Skeletal muscle cell (primary cell): ENCODE measurements around the gene SMAD6.

Experiments
- DNase-seq: peaks from one replicate; pipeline ENCODE4 v3.0.0-alpha.2; 2010; ENCODE audit warnings: low read depth
- H3K4me3 ChIP-seq: 2 replicates; pipeline ENCODE4 v1.5.1; 2011; ENCODE audit warnings: low read depth, mild to moderate bottlenecking, control low read depth, low read length, moderate library complexity

SMAD6 gene

GRCh38 chr15:66734961-66735908 is 33.2 kb downstream of the SMAD6 start:
- H3K4me3 ChIP-seq, result no peak overlapping the region

GRCh38 chr15:66735909-66736305 is 33.9 kb downstream of the SMAD6 start:
- H3K4me3 ChIP-seq, result no peak overlapping the region
- DNase-seq, result no peak

More at GRCh38 chr15:66734961-66735908, 33.2 kb downstream of the SMAD6 start:
- no peak for DNase-seq

DNA sequence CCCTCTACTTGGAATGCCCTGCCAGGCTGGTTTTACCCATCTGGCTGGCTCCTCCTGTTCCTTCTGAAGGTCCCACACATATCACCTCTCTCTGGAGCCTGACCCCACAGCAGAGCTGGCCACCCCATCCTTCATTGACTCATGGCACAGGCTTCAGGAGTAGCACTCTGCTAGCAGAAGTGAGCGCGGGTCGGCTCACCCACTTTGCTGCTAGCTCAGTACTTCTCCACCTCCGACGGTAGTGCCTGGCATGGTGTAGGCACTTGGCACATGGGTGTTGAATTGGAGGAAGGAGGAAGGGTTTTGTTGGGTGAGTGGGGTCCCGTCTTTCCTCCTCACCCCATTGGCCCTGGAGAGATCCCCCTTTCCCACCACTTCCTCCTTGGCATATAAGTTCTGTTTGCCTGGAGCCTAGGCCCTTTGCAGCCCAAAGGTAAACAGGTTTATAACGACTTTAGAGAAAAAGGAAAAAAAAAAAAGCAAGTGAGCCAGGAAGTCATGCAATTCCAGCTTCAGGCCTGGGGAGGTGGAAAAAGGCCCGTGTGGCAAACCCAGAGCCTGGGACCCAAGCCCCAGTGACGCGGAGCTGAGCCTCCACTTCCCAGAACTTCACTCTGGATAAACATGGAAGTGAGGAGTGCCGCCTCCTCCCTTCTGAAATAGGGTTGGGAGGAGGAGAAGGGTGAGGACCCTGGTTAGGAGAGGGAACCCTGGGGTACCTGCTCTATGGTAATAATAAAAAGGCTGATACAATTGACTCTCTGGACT is 35.4 kb downstream of the SMAD6 start:
- no peak for DNase-seq

GRCh38 chr15:66738116-66738515 is 36.1 kb downstream of the SMAD6 start:
- H3K4me3 ChIP-seq, result no peak overlapping the region
- DNase-seq, result no peak

More for the DNA sequence above, 35.4 kb downstream of the SMAD6 start:
- H3K4me3 ChIP-seq, result no peak overlapping the region

DNA sequence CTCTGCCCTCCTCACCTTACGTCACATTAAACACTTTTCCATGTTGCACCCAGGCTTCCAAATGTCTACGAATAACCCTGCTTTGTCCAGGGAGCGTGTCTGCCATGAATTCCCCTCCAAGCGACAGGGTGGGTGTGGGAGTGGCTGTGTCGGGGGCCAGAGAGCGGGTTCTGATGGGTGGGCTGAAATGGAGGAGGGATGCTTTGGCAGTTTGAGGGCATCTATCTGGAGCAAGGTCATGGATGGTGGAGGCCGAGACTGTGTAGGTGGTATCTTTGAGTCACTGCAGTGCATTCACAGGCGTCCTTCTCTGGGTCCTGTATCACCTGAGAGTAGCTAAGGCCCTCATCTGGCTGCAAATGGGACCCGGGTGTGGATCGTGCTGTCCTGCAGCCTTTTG is 36.6 kb downstream of the SMAD6 start:
- no peak for DNase-seq
- no peak overlapping the region for H3K4me3 ChIP-seq

GRCh38 chr15:66739287-66739686 is 37.3 kb downstream of the SMAD6 start:
- DNase-seq, result no peak
- no peak overlapping the region for H3K4me3 ChIP-seq

GRCh38 chr15:66740802-66741201 is 38.8 kb downstream of the SMAD6 start:
- H3K4me3 ChIP-seq, result no peak overlapping the region
- no peak for DNase-seq

- DNase-seq, result no peak
- no peak overlapping the region for H3K4me3 ChIP-seq
These were observed 39.6 kb downstream of the SMAD6 start for GRCh38 chr15:66741646-66742045.

- DNase-seq, result no peak
- no peak overlapping the region for H3K4me3 ChIP-seq
These were observed 40.2 kb downstream of the SMAD6 start for GRCh38 chr15:66742286-66742685.

DNA sequence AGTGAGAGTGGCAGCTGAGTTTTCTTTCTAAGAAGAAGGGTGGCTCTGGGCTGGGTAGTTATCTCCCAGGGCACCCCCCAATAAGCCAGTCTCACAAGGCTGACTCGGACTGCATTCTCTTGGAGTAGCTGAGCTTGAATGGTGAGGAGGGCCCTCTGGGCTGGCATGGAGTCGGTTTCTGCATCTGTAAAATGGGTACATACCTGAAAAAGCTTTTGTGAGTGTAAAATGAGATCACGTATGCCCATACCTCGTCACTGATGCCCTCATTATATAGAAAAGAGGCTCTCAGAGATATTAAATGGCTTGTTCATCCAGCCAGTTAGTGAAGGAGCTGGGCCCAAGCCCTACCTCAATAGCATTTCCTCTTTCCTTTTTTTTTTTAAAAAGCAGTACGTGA is 41.2 kb downstream of the SMAD6 start:
- no peak for DNase-seq
- H3K4me3 ChIP-seq, result no peak overlapping the region

DNA sequence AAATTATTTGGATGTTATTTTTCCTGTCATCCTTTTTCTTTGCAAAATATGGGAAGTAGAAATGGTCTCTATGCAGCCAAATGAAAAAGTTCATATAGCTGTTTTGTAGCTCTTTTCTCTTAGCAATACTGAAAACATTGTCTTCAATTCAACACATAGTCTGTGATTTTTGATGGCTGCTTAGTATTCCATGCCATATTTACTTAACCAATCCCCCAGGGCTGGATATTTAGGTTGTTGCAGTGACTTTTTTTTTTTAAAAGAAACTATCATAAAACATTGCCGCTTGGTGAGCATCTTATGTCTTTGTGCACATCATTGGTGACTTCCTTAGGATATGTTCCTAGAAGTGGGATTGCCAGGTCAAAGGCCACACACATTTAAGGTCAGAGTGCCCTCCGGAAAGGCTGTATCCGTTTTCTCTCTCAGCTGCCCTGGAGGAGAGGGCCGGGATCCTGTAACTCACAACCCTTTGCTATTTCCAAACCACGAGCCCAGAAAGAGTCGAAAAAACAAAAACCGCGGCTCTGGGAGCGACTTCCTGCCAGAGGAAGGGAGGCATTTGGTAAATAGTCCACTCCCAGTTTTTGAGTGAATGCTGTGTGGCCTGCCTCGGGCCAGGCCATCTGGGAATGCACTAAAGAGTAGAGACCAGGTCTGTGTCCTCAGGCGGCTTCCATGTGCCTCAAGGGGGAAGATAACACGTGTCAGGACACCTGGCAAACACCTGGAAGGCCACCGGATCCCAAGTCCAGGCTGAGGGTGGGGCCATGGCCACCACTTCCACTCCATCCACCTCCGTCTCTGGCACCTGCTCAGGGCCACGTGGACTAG is 41.9 kb downstream of the SMAD6 start:
- no peak overlapping the region for H3K4me3 ChIP-seq
- no peak for DNase-seq

DNA sequence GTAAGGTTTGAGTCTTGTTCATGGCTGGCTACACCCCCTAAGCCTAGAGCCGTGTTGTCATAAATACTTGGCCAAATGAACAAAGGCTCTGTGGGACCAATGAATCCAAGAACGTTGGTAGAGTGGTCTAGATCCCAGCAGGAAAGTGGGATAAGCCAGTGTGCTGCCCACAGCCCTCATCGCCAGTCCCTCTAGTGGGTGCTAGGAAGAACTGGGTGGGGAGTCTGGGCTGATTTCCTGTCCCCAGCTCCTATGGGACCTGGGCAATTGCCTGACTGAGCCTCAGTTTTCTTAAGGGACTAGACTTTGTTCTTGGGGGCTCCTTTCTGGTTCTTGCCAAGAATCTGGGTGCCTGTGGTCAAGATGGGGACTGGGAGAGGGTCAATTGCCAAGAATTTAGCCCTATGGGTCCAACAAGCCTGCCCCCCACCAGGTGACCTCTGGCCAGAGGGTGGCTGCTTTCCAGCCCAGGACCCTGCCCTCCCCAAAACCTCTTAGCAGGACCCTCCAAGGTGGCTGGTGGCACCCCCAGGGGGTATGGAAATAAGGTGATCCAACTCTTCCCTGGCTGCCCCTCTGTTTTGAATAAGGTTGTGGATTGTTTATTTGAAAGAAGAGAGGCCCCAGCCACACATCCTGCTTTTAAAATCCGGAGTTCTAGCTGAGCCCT is 42.7 kb downstream of the SMAD6 start:
- no peak overlapping the region for H3K4me3 ChIP-seq
- DNase-seq, result no peak

DNA sequence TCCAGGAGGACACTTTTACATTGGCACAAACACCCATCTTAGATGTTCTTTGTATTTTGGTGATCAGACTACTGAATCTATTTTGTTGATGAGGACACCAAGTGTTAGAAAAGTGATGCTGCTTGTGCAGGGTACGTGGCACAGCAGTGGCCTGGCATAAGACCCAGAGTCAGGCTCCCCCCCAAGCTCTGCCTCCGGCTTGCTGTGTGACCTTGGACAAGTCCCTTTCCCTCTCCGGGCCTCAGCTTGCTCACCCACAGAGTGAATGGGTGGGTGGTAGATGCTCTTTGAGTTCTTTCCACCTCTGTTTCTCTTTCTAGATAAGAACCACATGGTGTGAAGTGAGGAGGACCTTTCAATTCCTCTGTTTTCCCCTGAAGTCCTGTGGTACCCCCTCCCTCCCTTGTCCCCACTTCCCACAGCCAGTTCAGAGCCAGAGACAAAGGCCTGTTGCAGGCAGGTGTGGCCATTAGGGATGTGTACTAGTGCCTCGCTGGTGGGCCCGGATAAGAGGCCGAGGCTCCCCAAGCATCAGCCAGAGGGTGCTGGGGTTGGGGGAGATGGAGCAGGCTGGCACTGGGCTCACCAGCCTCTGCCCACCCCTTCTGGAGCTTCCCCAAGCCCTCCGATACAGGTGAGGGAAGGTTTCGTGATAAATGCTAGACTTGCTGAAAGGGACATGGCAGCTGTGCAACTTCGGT is 43.6 kb downstream of the SMAD6 start:
- no peak overlapping the region for H3K4me3 ChIP-seq
- no peak for DNase-seq

DNA sequence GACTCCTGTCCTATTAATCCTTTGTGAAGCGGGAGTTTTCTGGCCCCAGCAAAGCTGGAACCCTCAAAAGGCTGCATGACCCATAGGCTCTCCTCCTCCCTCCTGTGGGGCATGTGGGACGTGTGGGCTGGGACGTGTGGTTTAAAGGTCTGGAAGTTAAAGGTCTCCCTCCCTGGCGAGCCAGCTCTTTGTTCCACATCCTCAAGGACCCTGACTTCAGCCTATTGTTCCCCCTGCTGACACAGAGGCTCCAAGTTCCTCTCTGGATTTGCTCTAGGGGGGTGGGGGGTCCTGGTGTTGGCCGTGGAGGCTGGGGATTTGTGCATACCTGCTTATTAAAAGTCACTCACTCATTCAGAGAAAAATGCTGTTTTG is 44.2 kb downstream of the SMAD6 start:
- no peak overlapping the region for H3K4me3 ChIP-seq
- DNase-seq, result no peak

GRCh38 chr15:66747223-66747622 is 45.2 kb downstream of the SMAD6 start:
- DNase-seq, result no peak
- H3K4me3 ChIP-seq, result no peak overlapping the region

DNA sequence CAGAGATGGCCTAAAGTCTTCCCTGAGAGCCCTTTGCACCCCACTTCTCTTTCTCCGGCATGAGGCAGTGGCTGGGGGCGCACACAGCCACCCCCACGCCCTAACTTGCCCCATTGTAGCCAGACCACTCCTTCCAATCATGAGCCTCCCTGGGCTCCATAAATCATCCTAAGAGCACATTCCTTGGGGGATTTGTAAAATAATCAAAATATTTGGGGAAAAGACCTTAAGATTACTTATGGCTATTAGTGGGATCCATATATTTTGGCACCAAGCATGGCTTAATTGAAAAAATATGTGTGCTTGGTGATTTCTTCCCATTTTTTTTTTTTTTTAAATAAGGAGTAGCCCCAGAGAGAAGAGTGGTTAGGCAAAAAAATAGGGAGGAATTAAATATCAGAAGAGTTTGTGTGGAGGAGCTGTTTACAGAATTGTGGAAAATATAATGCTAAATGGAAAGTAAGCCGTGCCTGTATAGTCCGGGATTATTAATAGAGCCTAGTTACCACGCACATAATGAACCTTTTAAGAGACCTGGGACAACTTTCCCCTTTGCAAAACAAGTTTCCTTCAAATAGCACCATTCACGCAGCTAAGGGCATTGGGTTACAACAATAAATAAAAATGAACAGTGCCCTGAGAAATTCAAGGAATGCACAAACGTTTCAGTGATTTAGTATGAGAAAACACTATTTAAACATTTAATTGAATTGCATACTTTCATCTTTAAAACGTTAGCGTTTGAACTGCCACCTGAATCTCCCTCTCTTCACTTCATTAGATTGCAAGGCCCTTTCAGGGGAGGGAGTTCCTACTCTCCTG is 46.1 kb downstream of the SMAD6 start:
- no peak overlapping the region for H3K4me3 ChIP-seq
- DNase-seq, result no peak

- no peak for DNase-seq
- H3K4me3 ChIP-seq, result no peak overlapping the region
These were observed 46.6 kb downstream of the SMAD6 start for GRCh38 chr15:66748708-66749035.
